GM21423 (cell line): ENCODE measurements around the gene ATRAID.
"Not testable (repeated sequence)": the region's sequence is repeated elsewhere in the genome, so short reads cannot be mapped to it uniquely, and the experiment has no call there.

Experiments used
- ATAC-seq: cut with Tn5 transposase; IDR thresholded peaks from one replicate; pipeline ENCODE4 v1.9.1; 2021; ENCODE audit warnings: mild to moderate bottlenecking, moderate library complexity; ENCODE audit not compliant: unreplicated experiment

ATRAID gene

DNA sequence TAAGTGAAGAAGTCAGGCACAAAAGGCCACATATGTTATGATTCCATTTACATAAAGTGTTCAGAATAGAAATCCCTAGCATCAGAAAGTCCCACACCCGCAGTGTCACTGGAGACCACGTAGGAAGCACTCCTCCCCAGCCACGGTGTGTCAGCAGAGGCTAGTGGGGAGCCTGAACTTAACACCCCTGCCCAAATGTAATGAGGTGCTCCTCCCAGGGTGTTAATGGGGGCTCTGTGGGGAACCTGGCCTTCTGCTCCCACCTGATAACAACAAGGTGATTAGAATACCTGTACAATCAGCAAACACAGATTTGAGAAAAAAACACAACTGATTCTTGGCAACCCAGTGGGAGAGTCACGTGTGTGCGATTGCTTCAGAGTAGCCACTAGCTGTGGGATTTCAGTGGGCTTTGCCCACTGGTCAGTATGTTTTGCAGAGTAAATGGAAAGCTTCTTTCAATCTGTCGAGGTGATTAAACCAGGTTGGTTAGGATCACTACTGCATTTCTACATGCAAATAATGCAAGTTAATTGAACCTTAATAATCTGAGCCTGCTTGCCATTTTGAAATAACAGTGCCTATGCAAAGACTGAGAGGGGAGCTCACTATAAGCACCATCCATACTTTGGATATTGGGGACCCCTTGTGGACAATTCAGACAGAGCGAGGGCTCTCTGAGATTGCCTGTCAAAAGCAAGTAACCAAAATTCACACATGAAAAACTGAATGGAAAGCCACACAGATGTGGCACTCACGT is 20.6 kb upstream of the ATRAID start:
- ATAC-seq: no peak

DNA sequence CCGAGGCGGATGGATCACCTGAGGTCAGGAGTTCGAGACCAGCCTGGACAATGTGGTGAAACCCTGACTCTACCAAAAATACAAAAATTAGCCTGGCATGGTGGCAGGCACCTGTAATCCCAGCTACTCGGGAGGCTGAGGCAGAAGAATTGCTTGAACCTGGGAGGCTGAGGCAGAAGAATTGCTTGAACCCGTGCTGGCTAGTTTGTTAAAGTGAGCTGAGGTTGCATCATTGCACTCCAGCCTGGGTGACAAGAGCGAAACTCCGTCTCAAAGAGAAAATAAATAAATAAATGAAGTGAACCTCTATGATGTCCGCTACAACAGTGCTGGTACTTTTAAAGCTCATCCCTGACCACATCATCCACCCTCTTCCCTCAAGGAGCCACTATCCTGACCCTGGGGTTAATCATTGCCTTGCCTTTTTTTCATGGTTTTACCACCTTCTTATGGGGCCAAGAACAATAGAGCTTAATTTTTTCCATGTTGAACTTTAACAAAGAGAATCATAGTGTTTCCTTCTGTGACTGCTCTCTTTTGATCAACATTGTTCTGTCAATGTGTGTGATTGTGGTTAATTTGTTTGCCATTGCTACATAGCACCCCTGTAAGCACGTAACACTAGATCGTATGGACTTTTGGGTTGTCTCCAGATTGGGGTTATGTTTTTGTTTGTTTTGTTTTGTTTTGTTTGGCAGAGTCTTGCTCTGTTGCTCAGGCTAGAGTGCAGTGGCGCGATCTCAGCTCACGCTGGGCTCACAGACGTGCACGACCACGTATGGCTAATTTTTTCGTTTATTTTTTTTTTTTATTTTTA is 17.1 kb upstream of the ATRAID start:
- ATAC-seq: no peak

DNA sequence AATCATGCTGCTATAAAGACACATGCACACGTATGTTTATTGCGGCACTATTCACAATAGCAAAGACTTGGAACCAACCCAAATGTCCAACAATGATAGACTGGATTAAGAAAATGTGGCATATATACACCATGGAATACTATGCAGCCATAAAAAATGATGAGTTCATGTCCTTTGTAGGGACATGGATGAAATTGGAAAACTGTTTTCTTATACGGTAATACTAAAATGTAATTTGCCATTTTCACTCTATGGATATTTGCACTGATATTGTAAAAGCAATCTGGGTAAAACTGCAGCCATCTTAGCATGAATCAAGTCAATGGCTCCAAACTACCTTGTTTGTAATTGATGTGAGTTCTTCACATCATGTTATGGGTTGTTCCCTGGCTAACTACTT is 16.0 kb upstream of the ATRAID start:
- not testable (repeated sequence) for ATAC-seq

DNA sequence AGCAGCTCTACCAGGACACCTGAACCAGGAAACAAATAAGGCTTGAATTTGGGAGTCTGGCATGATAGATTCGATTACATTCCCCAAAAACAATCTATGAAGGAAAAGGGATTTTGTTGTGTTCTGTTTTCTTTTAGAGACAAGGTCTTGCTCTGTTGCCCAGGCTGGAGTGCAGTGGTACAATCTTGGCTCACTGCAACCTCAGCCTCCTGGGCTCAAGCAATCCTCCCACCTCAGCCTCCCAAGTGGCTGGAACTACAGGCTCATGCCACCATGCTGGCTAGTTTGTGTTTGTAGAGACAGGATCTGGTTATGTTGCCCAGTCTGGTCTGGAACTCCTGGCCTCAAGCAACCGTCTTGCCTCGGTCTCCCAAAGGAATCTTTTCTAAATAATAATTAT is 13.8 kb upstream of the ATRAID start:
- ATAC-seq: not testable (repeated sequence)

DNA sequence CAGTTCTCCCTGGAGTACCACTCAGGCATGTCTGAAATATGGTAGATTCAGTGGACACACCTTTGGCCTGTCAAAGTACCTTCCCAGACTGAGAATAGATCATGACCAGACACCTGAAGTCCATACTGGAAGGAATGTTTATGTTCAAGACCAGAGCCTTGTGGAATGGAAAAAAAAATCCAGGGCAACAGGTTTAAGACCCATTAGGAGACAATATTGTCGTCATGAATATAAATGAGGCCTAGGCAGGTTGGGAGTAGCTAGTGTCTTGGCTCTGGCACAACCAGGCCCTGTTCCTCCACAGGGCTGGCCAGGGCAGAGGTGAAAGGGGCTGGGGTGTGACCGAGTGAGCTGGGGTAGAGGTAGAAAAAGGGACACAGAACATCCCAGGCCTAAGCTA is 13.2 kb upstream of the ATRAID start:
- no peak for ATAC-seq

DNA sequence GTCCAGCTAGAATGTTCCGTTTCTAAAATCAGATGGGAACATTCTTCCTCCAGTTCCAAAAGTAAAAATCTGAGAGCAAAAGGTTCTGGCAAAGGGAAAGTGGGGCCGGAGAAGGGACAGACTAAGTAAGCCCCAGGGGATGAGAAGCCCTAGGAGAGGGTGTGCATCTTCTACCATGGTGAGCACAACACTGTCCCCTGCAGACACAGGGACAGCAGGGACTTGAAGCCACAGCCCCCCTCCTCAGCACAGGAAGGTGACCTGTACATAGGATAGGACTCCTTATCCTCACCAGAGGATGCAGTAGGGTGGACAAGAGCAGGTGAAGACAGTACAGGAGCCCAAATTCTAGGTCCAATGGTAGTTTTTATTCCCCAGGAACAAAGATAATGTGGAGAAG is 12.6 kb upstream of the ATRAID start:
- ATAC-seq: no peak

DNA sequence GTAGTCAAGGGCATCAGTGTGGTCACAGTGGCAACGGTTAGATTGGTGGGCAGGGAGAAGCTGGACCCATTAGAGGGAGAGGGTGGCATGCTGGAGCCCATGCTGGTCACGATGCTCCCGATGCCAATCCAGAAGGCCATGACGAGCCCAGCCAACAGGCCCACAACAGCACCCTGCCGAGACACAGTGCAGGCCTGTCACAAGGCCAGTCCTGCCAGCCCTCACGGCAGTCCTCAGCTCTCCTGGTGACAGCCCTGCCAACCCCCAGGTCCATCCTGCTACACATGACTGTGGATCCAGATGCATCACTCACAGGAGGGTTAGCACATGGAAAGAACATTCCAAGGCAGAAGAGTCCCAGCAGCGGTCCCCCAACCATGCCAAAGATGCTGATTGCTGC is 10.2 kb upstream of the ATRAID start:
- no peak for ATAC-seq

DNA sequence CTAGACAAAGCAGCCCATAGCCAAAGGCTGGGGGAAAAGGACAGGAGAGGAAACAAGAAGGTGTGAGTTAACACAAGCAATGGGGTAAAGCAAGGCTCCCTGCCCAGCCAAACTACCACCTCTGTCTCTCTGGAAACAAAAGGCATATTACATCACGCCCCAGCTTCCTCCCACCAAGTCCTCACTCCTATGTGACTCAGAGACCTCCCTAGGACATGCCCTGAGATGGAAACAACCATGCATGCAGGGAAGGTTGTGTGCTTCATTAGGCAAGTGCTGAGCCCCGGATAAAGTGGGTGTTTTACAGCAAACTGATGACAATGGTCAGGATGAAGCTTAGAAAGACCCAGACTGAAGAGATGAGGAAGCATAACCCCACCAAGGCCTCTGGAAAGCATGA is 9.0 kb upstream of the ATRAID start:
- no peak for ATAC-seq

DNA sequence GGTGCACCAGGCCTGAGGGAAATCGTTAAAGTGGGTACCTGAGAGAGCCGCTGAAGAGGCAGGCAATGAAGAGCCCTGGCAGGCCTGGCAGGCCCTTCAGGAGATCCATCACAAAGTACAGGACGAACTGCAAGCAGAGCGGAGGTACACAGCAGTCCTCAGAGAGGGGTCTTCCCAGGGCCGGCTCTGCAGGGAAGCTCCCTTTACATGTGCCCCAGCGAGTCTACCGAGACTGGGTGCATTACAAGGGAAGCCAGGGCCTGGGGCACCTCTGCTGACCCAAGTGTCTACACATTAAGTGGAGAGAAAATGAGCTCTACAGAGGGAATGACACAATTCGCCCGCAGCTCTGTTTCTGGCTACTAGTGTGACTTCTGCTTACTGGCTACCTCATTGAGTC is 8.1 kb upstream of the ATRAID start:
- ATAC-seq: no peak

DNA sequence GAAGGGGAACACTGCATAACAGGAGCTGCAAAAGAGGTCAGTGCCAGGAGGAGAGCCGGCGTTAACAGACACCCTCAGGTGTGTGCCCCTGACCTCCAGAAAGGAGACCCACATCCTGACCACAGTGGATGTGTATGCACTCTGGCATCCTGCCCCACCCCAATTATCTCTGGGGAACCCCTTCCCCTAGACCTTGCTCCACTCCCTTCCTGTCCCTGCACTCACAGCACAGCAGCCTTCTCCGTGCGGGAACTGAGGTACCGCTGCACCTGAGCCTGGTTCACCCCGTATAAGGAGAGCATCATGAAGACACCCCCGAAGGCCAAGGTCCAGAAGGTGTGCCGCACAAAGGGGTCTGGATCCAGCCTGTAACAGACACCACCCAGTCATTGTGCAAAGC is 7.3 kb upstream of the ATRAID start:
- no peak for ATAC-seq

DNA sequence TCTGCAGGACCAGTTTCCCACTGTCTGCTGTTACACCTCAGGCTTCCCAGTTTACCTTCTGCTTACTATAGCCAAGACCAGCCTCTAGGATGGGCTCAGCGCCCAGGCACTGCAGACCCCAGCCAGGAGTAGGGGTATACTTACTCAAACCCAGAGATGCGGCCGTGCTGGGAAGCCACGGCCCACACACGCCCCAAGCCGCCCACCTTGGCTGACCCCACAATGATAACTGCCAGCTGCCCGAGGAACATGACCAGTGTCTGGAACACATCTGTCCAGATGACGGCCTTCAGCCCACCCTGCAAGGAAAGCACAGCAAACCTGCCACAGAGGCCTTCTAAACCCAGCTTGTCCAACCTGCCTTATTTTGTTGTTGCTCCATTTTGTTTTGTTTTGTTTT is 6.6 kb upstream of the ATRAID start:
- ATAC-seq: no peak

DNA sequence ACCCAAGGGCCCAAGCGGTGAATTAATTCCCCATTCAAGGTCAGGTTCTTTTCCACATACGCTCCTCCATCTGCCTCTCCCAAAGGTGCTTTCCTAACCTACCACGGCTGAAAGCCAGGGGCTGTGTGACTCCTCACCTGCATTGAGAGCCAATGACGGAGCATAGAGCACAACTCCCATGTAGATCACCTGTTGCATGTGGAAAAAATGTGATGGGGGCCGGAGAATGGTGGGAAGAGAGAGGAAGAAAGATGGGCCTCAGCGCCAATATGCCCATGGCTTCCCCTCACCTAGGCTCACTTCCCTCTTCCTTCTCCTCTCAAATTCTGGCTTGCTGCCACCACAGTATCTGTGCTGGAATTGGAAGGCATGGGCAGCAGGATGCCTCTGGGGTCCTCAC is 5.5 kb upstream of the ATRAID start:
- no peak for ATAC-seq

DNA sequence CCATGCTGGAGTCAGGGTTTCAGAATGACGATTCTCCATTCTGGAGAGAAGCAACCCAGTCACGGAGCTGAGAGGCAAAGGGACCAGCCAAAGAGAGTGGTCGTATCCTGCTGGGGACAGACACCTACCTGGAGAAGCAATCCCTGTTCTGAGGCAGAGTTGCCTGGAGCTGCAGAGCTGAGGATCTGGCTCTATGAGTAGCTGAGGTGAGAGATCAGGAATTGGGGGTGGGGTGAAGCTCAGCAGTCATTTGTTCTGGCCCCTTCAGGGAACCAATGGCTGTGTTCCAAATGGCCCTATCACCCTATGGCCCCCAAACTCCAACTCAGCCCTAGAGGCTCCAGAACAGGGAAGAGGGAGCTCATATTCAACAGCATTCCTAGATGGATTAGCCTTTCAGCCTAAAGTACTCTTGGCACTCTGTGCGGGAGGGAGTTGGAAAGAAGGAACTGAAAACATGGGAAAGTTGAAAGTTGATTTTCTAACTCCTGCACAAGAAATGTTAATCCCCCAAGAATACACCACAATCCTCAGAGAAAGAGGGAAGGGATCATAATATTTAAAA is 3.3 kb upstream of the ATRAID start:
- no peak for ATAC-seq

DNA sequence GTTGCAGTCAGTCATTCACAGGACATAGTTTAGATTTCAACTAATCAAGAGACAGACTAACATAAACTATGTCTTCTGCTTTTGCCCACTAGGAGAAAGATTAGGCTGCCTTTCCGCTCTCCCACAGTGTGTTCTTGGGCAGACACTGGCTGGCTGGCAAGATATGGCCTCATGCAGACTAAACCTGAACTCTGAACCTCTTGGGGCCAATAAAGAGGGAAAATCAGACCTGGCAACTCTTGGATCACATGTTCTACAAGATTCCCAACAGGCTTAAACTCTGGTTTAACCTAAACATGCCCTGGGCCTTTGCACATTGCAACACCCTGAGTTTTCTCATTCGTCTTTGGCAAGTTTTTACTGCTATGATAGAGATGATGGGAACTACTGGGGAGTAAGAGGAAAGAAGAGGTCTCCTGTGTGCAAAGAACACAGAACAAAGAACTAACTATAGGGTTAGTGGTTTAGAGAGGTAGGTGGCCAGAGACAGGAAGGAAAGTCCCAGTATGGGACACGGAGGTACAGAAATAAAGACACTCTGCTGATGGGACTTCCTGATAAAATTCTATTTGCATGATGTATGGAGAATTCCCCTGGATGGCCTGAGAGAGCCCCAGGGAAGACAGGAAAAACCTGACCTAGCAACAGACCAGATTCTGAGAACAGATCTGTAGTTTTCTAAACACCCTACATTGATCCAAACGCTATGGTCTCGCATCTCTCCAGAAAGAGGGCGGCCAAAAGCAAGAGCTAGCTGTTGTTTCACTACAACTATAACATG is 2.0 kb upstream of the ATRAID start:
- no peak for ATAC-seq

DNA sequence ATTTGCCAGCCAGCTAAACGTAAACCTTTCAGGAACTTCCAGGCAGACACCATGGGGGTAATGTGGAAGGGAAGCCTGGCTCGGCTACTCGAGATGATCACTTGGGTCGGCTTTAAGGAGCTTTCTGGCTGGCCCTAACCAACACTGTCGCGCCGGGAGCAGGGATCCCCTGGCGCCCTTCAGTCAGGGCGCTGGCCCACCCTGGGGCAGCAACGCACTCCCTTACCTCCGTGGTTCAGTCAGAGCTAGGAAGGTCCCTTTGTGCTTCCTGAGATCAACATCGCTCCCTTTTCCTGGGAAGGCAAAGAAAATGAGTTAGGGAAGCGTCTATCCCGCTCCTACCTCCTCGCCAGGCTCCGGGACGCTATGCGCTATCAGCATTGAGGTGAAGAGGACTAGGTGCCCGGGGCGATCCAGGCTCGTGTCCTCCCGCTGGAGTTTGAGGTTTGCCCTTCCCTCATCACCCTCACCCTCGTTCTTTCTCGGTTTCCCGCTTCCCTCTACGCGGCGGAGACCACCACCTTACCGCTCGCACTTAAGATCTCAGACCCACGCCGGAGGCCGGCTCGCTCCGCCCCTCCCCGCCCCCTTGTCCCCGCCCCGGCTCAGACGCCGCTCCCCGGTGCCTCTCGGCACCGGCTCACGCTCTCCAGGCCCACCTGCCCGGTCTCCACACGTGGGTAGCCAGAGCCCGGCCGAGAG is 449 bp upstream of the ATRAID start:
- ATAC-seq: peak; percentile 3

DNA sequence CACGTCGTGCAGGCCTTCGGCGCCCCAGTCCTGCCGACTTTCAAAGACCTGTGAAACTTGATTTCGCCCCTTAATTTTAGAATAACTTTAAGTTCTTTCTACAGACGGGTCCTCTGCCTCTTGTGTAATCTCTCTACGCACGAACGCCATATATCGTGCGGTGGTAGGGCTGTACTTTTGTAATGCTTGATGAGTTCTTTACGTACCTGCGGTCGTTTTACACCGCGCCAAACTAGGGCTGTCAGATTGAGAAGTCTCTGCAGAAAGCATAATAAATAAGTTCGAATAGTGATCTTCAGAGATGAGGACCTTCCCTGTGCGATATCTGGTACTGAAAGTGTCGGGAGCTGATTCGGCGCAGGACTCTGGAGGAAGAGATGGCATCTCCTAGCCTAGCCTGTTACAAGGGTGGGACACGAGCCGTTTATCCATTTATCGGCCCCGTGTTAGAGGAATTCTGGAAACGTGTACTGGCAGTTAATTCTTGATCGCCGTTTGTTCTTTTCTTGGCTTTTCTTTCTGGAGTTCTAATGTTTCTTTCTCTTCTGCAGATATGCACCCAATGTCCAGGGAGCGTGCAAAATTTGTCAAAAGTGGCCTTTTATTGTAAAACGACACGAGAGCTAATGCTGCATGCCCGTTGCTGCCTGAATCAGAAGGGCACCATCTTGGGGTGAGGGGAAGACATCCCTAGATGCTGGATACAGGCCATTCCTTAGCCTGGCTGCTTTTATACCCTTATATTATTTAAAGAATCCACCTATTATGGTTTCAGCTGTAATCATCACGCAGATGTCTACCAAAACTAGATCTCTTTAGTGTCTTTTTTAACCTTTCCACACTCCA is 1.0 kb downstream of the ATRAID start:
- ATAC-seq: no peak

DNA sequence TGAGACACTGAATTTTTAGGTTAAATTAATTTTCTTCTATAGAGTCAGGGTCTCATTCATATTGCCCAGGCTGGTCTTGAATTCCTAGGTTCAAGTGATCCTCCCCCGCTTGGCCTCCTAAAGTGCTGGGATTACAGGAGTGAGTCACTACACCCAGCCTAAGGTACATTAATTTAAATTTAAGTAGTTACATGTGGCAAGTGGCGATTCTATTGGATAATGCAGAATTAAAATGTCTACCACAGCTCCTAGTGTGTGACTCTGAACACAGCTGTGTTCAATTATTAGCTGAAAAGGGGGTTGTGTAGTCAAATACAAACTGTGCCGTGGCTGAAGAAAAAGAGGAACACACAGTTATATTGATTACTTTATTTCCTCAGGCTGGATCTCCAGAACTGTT is 3.1 kb downstream of the ATRAID start:
- no peak for ATAC-seq

DNA sequence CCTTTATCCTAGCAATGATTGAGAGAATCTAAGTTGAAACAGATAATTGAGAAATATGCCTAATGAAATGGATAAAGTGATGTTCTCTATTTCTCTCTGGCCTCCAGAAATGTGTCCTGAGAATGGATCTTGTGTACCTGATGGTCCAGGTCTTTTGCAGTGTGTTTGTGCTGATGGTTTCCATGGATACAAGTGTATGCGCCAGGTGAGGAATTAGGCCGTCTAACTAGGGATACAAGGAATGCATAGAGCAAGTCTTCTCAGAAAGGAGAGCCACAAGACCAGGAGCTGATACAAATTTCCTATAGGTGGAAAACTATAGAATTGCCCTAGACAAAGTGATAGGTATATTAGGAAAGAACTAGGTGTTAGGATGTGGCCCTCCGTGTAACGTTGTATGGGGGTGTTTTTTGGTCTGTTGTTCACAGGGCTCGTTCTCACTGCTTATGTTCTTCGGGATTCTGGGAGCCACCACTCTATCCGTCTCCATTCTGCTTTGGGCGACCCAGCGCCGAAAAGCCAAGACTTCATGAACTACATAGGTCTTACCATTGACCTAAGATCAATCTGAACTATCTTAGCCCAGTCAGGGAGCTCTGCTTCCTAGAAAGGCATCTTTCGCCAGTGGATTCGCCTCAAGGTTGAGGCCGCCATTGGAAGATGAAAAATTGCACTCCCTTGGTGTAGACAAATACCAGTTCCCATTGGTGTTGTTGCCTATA is 4.7 kb downstream of the ATRAID start:
- ATAC-seq: peak; percentile 1
